HL-60 (cell line): ENCODE data around the gene LRP2BP.

Experiments used
- DNase-seq, 2 experiments: peaks; one replicate each; pipeline ENCODE4 v3.0.0-alpha.2; 2010 to 2020; ENCODE audit warnings: low read depth in 1 of 2, low spot score in 1 of 2
- H3K27ac ChIP-seq: fragments of 250-450 bp; sonication (Bioruptor Pico); replicated peaks from 2 replicates; pipeline ENCODE4 v1.5.1; 2020; ENCODE audit warnings: mild to moderate bottlenecking, moderate library complexity
- H3K27me3 ChIP-seq: fragments of 250-450 bp; sonication (Bioruptor Pico); 2 replicates; pipeline ENCODE4 v1.5.1; 2021; ENCODE audit warnings: mild to moderate bottlenecking, moderate library complexity; ENCODE audit not compliant: insufficient read depth, poor library complexity, severe bottlenecking
- H3K4me3 ChIP-seq: replicated peaks from 2 replicates; pipeline ENCODE4 v1.5.1; 2011; ENCODE audit warnings: mild to moderate bottlenecking, control low read depth, low read length; ENCODE audit not compliant: insufficient read depth
- GABPA ChIP-seq: IDR thresholded peaks from 2 replicates; pipeline ENCODE4 v1.6.1; 2012; ENCODE audit warnings: low read depth
- POLR2AphosphoS5 ChIP-seq: IDR thresholded peaks from 2 replicates; pipeline ENCODE4 v1.6.1; 2012; ENCODE audit warnings: low read depth
- SPI1 ChIP-seq: IDR thresholded peaks from 2 replicates; pipeline ENCODE4 v1.6.1; 2012; ENCODE audit warnings: low read depth, mild to moderate bottlenecking, borderline replicate concordance
- TF ChIP-seq, protein P1 (sequence below): IDR thresholded peaks from 2 replicates; pipeline ENCODE4 v1.6.1; 2012; ENCODE audit warnings: low read depth; ENCODE audit not compliant: insufficient replicate concordance
- TF ChIP-seq, protein P2 (sequence below): IDR thresholded peaks from one replicate; pipeline ENCODE4 v1.5.1; 2011; ENCODE audit warnings: low read length, control low read depth, inconsistent platforms; ENCODE audit not compliant: insufficient read depth

Gene LRP2BP

DNA sequence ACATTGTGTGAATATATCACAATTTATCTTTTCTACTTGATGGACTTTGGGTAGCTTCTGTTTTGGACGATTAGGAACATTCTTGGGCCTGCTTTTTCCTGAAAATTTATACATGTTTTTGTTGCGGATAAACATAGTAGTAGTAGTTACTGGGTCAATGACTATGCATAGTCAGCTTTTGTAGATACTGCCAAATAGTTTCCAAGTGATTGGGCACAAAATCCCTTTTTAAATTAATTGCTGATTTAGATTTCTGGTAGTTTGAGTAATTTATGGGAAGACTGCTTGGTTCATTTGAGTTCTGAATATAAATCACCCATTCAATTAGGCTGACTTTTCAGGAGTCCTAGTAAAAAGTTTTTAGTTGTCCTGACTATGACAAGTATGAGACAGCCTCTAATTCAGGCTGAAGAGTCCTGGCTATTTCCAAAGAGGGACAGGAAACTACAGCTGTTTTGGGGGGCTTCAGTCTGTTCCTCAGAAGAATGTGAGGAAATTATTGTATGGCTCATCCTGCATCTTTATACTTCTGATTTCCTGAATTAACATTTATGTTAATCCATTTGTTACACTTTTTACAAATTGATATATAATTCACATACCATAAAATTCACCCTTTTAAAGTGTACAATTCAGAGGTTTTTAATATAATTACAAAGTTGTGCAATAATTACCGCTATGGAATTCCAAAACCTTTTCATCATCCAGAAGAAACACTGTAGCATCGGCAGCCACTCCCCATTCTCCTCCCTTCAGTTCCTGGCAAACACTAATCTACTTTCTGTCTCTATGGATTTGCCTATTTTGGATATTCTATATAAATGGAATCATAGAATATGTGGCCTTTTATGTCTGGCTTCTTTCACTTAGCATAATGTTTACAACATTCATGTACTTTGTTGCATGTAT lies 14.2 kb downstream of the LRP2BP start:
- TF ChIP-seq GABPA: no peak
- TF ChIP-seq, protein P1, sequence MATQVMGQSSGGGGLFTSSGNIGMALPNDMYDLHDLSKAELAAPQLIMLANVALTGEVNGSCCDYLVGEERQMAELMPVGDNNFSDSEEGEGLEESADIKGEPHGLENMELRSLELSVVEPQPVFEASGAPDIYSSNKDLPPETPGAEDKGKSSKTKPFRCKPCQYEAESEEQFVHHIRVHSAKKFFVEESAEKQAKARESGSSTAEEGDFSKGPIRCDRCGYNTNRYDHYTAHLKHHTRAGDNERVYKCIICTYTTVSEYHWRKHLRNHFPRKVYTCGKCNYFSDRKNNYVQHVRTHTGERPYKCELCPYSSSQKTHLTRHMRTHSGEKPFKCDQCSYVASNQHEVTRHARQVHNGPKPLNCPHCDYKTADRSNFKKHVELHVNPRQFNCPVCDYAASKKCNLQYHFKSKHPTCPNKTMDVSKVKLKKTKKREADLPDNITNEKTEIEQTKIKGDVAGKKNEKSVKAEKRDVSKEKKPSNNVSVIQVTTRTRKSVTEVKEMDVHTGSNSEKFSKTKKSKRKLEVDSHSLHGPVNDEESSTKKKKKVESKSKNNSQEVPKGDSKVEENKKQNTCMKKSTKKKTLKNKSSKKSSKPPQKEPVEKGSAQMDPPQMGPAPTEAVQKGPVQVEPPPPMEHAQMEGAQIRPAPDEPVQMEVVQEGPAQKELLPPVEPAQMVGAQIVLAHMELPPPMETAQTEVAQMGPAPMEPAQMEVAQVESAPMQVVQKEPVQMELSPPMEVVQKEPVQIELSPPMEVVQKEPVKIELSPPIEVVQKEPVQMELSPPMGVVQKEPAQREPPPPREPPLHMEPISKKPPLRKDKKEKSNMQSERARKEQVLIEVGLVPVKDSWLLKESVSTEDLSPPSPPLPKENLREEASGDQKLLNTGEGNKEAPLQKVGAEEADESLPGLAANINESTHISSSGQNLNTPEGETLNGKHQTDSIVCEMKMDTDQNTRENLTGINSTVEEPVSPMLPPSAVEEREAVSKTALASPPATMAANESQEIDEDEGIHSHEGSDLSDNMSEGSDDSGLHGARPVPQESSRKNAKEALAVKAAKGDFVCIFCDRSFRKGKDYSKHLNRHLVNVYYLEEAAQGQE: no peak
- TF ChIP-seq SPI1: no peak
- Histone ChIP-seq H3K4me3 (no peak overlapping the region), H3K27ac (no peak overlapping the region), H3K27me3 (peaks cover 11% of the 10 kb centered on the region)
- DNase-seq: no peak

DNA sequence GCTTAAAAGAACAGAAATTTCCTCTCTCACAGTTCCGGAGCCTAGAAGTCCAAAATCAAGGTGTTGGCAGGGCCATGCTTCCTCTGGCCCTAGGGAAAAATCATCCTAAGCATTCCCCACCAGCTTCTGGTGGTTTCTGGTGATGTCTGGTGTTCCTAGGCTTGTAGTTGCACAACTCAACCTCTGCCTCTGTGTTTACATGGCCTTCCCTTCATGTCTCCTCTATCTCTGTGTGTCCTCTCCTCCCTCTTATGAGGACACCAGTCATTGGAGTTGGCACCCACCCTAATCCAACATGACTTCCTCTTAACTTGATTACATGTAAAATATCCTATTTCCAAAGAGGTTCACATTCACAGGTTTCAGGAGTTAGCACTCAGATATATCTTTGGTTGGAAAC lies 15.4 kb downstream of the LRP2BP start:
- H3K27ac ChIP-seq: no peak overlapping the region
- DNase-seq: no peak
- TF ChIP-seq, protein P1: no peak
- TF ChIP-seq, protein P2, sequence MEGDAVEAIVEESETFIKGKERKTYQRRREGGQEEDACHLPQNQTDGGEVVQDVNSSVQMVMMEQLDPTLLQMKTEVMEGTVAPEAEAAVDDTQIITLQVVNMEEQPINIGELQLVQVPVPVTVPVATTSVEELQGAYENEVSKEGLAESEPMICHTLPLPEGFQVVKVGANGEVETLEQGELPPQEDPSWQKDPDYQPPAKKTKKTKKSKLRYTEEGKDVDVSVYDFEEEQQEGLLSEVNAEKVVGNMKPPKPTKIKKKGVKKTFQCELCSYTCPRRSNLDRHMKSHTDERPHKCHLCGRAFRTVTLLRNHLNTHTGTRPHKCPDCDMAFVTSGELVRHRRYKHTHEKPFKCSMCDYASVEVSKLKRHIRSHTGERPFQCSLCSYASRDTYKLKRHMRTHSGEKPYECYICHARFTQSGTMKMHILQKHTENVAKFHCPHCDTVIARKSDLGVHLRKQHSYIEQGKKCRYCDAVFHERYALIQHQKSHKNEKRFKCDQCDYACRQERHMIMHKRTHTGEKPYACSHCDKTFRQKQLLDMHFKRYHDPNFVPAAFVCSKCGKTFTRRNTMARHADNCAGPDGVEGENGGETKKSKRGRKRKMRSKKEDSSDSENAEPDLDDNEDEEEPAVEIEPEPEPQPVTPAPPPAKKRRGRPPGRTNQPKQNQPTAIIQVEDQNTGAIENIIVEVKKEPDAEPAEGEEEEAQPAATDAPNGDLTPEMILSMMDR: no peak
- TF ChIP-seq GABPA: no peak
- no peak for TF ChIP-seq POLR2AphosphoS5
- no peak for TF ChIP-seq SPI1
- peaks cover 9% of the 10 kb centered on the region for H3K27me3 ChIP-seq
- no peak overlapping the region for H3K4me3 ChIP-seq

DNA sequence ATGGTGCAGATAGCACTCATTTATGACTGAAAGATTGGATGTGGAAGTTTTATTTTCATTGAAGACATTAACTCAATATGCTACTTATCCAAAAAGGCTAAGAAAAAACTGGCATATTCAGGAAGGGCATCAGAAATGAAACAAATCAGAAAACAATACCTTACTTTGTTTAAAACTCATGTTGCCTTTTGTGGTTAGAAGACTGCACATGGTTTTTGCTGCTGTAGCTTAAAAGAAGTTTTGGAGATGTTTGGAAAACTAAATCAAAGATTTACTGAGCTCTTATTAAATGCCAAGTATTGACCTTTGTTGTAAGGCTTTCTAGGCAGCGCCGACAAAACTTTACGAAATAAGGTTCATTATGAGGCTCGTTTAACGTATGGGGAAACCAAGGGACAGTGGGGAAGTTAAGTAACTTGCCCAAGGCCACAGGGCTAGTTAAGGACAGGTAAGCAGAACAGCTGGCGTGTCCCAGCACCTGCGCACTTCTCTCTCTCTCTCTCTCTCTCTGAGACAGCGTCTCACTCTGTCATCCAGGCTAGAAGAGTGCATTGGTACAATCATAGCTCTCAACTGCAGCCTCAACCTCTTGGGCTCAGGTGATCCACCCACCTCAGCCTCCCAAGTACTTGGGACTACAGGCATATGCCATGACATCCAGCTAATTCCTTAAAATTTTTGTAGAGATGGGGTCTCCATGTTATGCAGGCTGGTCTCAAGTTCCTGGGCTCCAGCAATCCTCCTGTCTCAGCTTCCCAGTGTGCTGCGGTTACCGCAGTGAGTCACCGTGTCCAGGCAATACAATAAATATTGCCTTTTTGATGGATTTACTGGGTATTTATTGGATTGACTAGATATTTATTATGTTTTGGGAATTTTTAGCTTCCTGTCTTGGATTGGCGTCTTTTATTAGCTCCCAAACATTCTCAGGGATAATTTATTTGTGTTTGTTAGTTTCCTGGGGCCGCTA lies 16.1 kb downstream of the LRP2BP start:
- TF ChIP-seq SPI1: no peak
- TF ChIP-seq, protein P1: no peak
- H3K4me3 ChIP-seq: no peak overlapping the region
- no peak overlapping the region for H3K27ac ChIP-seq
- peaks cover 5% of the 10 kb centered on the region for H3K27me3 ChIP-seq
- DNase-seq: no peak
